Heart left ventricle (tissue), 16 donors: ENCODE data around the gene DUSP16. TPM values are rescaled to one million over a fixed set of nuclear protein-coding genes. Genes with fewer than 3 reads are reported as not detected.
A peak's percentile ranks its signal among the peaks of the same experiment; 100 is the strongest.
"Not testable (repeated sequence)": the region's sequence is repeated elsewhere in the genome, so short reads cannot be mapped to it uniquely, and the experiment has no call there.

Experiments
- ATAC-seq, 4 donors: fragments of 200-7000 bp; cut with Tn5 transposase; one replicate each; pipeline ENCODE4 v1.9.1; 2020 to 2022; ENCODE audit warnings: moderate library complexity in 4 of 4, mild to moderate bottlenecking in 3 of 4, moderate number of reproducible peaks in 1 of 4
- DNase-seq, 5 donors: peaks; one replicate each; pipeline ENCODE4 v3.0.0-alpha.2; 2020
- H3K27ac ChIP-seq, 12 donors: fragments of 200-600 bp; sonication (generic) in 4 of 12; one replicate each; pipeline versions ENCODE4 v1.5.0 to v1.8.0; 2016 to 2022; ENCODE audit warnings: mild to moderate bottlenecking in 2 of 12
- H3K27me3 ChIP-seq, 9 donors: fragments of 200-600 bp; sonication (generic) in 2 of 9; one replicate each; pipeline versions ENCODE4 v1.5.1 to v1.8.0; 2016 to 2022; ENCODE audit warnings: mild to moderate bottlenecking in 3 of 9
- H3K36me3 ChIP-seq, 9 donors: fragments of 200-600 bp; sonication (generic) in 2 of 9; one replicate each; pipeline versions ENCODE4 v1.5.0 to v1.8.0; 2018 to 2022; ENCODE audit warnings: mild to moderate bottlenecking in 2 of 9
- H3K4me1 ChIP-seq, 12 donors: fragments of 200-600 bp; sonication (generic) in 4 of 12; one replicate each; pipeline versions ENCODE4 v1.5.0 to v1.8.0; 2016 to 2022; ENCODE audit warnings: mild to moderate bottlenecking in 3 of 12
- H3K4me3 ChIP-seq, 12 donors: fragments of 200-600 bp; sonication (generic) in 4 of 12; one replicate each; pipeline versions ENCODE4 v1.5.0 to v1.8.0; 2017 to 2022; ENCODE audit warnings: mild to moderate bottlenecking in 9 of 12, moderate library complexity in 4 of 12
- H3K9me3 ChIP-seq, 12 donors: fragments of 200-600 bp; sonication (generic) in 4 of 12; one replicate each; pipeline versions ENCODE4 v1.5.0 to v1.8.0; 2016 to 2022; ENCODE audit warnings: mild to moderate bottlenecking in 1 of 12
- CTCF ChIP-seq, 12 donors: fragments of 200-600 bp; sonication (generic) in 4 of 12; IDR thresholded peaks; one replicate each; pipeline versions ENCODE4 v1.5.0 to v1.8.0; 2018 to 2022; ENCODE audit warnings: antibody characterized with exemption in 12 of 12, mild to moderate bottlenecking in 5 of 12
- POLR2A ChIP-seq, 2 donors: fragments of 450-650 bp; IDR thresholded peaks; one replicate each; pipeline ENCODE4 v1.6.1; 2017; ENCODE audit warnings: antibody characterized with exemption in 2 of 2, mild to moderate bottlenecking in 2 of 2, moderate library complexity in 2 of 2
- WGBS, 4 donors: extraction: QIAGEN DNeasy Blood & Tissue Kit in 2 of 4; methylation state at CpG; one replicate each; pipeline versions ENCODE4 v1.1.5 to v1.1.7; 2013 to 2018; 5-methylcytosine and 5-hydroxymethylcytosine counted together
- intact Hi-C, 10 donors: fragments of 100-400 bp; cut with DNase I; formaldehyde crosslinking; loops; one replicate each; pipeline versions ENCODE4 v1.11.1 to v1.14.2; 2022
- polyA plus RNA-seq, 2 donors: library from polyadenylated mRNA; stranded (reverse); fragments of 200-250 nt; gene quantifications; one replicate each; pipeline ENCODE4 v1.2.3, GENCODE V29; 2013
- total RNA-seq, 9 donors: library from RNA; depleted of rRNA in 2 of 9; stranded (reverse); fragments of >200 nt in 2 of 9; fragmentation: NEBNext Ultra II Directional in 3 of 9; extraction: Animal tissue kit (Norgen Biotek cat#: 25700) in 3 of 9; gene quantifications; one replicate each; pipeline versions ENCODE4 v1.1.0 to v1.2.4, GENCODE V29; 2016 to 2023
- donor health status: ischemic (EF 13 %, LVEDD 7.1; RV severe dilation, severe dysfunction).
- donor health status: healthy with polysubstance abuse.
- donor health status: DM: no; HTN: yes; CAD: no.
- donor health status: DM: no; HTN: no; CAD: no.
- donor health status: ischemic (EF 25% LVEDD 6.9; RV normal size, moderate dysfunction).
- donor health status: ischemic (EF 25% LVEDD 5.7; RV mildly dilated, moderate dysfunction).
- donor health status: healthy.
- donor health status: DM: yes; HTN: yes; CAD: no.
- donor health status: ischemic (EF 35%, LVEDD 5.7; RV mildly dilated, moderate dysfunction).
- donor health status: nonischemic (EF 11% LVEDD 7.7; RV severe dilation, severe dysfunction).
- donor health status: DM: yes; HTN: yes; CAD: no.
- donor health status: PGD.
- donor health status: ischemic (EF 29% LVEDD 5.4; RV normal size, mild dysfunction).
- donor health status: nonischemic (EF 23%, LVEDD 6.1; RV moderate dilation, normal function).

Gene DUSP16
- total and polyA plus RNA-seq, 11 donors, result 2.5 to 24.7 (median 15.1) TPM

- no peak overlapping the region for H3K4me3 ChIP-seq
- 79 to 87% (median 83%) methylated on average over 5 of the region's 5 CpGs for WGBS, 4 donors
- no peaks in the 10 kb centered on the region for H3K36me3 ChIP-seq
- ATAC-seq (no peak), DNase-seq (no peak)
- no peaks in the 10 kb centered on the region for H3K9me3 ChIP-seq
- H3K27ac ChIP-seq, result no peak overlapping the region
- H3K4me1 ChIP-seq, result peaks cover 0 to 30% (median 0%) of the 10 kb centered on the region in 12 donors
- no peaks in the 10 kb centered on the region for H3K27me3 ChIP-seq
- TF ChIP-seq POLR2A (IDR thresholded peaks at IDR 0.05) (no peak), CTCF (IDR thresholded peaks at IDR 0.05) (no peak)
- intact Hi-C loops, result no loop called here
These were observed 42.1 kb upstream of the DUSP16 start for GRCh38 chr12:12604740-12605139.

- WGBS, 4 donors, result 71 to 77% (median 75%) methylated on average over 8 of the region's 8 CpGs
- peak in 2 of 4 donors; percentile 52 to 64 for ATAC-seq
- no peaks in the 10 kb centered on the region for H3K36me3 ChIP-seq
- no peaks in the 10 kb centered on the region for H3K27me3 ChIP-seq
- H3K27ac ChIP-seq, result peak overlapping the region in 1 of 12 donors; percentile 72
- no peak overlapping the region for H3K4me3 ChIP-seq
- peak in 4 of 5 donors; percentile 26 to 35 (median 30) for DNase-seq
- intact Hi-C loops, result loop anchor here in 1 of 10 donors (2.0 kb wide), 1 partner anchor 26 kb away; no protein-coding TSS in a partner anchor
- H3K4me1 ChIP-seq, result peaks cover 0 to 13% (median 0%) of the 10 kb centered on the region in 12 donors
- TF ChIP-seq POLR2A (IDR thresholded peaks at IDR 0.05), result no peak
- no peak for TF ChIP-seq CTCF (IDR thresholded peaks at IDR 0.05)
- H3K9me3 ChIP-seq, result no peaks in the 10 kb centered on the region
These were observed 38.0 kb upstream of the DUSP16 start for GRCh38 chr12:12600659-12601058.

- Histone ChIP-seq H3K9me3 (no peaks in the 10 kb centered on the region), H3K27me3 (no peaks in the 10 kb centered on the region), H3K4me1 (peaks cover 0 to 13% (median 0%) of the 10 kb centered on the region in 12 donors), H3K4me3 (no peak overlapping the region), H3K36me3 (no peaks in the 10 kb centered on the region), H3K27ac (no peak overlapping the region)
- DNase-seq (no peak), ATAC-seq (no peak)
- TF ChIP-seq CTCF (IDR thresholded peaks at IDR 0.05) (no peak), POLR2A (IDR thresholded peaks at IDR 0.05) (no peak)
- intact Hi-C loops, result loop anchor here in 1 of 10 donors (2.0 kb wide), 1 partner anchor 25 kb away; no protein-coding TSS in a partner anchor
- 72 to 77% (median 75%) methylated on average over 9 of the region's 9 CpGs for WGBS, 4 donors
These were observed 37.3 kb upstream of the DUSP16 start for GRCh38 chr12:12599750-12600643.

- DNase-seq (no peak), ATAC-seq (no peak)
- Histone ChIP-seq H3K9me3 (no peaks in the 10 kb centered on the region), H3K36me3 (no peaks in the 10 kb centered on the region), H3K27ac (no peak overlapping the region), H3K27me3 (no peaks in the 10 kb centered on the region), H3K4me3 (no peak overlapping the region), H3K4me1 (peaks cover 0 to 13% (median 0%) of the 10 kb centered on the region in 12 donors)
- 85 to 90% (median 87%) methylated on average over 3 of the region's 3 CpGs for WGBS, 4 donors
- no peak for TF ChIP-seq POLR2A (IDR thresholded peaks at IDR 0.05)
- no peak for TF ChIP-seq CTCF (IDR thresholded peaks at IDR 0.05)
- intact Hi-C loops, result no loop called here
These were observed 36.2 kb upstream of the DUSP16 start for GRCh38 chr12:12598864-12599263.

- ATAC-seq, H3K27me3 ChIP-seq, H3K36me3 ChIP-seq, H3K4me3 ChIP-seq, DNase-seq, H3K9me3 ChIP-seq, intact Hi-C loops, H3K27ac ChIP-seq: not testable (repeated sequence)
- peaks cover 0 to 13% (median 0%) of the 10 kb centered on the region in 12 donors for H3K4me1 ChIP-seq
- 73 to 85% (median 83%) methylated on average over 3 of the region's 3 CpGs for WGBS, 4 donors
These were observed 33.9 kb upstream of the DUSP16 start for GRCh38 chr12:12596598-12596997.

- ATAC-seq, intact Hi-C loops, H3K27ac ChIP-seq, H3K27me3 ChIP-seq, H3K36me3 ChIP-seq, H3K9me3 ChIP-seq, DNase-seq, H3K4me1 ChIP-seq, H3K4me3 ChIP-seq: not testable (repeated sequence)
- 88 to 93% (median 92%) methylated on average over 2 of the region's 2 CpGs for WGBS, 4 donors
These were observed 33.3 kb upstream of the DUSP16 start for GRCh38 chr12:12595929-12596328.
